Aorta (tissue), 5 donors: ENCODE results near the gene SIL1. TPM values are rescaled to one million over a fixed set of nuclear protein-coding genes. Genes with fewer than 3 reads are reported as not detected.

ENCODE experiments used
- ATAC-seq: fragments of 200-7000 bp; cut with Tn5 transposase; one replicate; pipeline ENCODE4 v1.9.1; 2022; ENCODE audit warnings: moderate library complexity; ENCODE audit not compliant: low FRiP score
- DNase-seq, 2 donors: peaks; one replicate each; pipeline ENCODE4 v3.0.0-alpha.2; 2020
- H3K27ac ChIP-seq, 2 donors: one replicate each; pipeline ENCODE4 v1.5.1; 2013; ENCODE audit warnings: low read length in 2 of 2, mild to moderate bottlenecking in 2 of 2, moderate library complexity in 2 of 2, control low read depth in 1 of 2, inconsistent platforms in 1 of 2, low read depth in 1 of 2
- H3K27me3 ChIP-seq, 2 donors: one replicate each; pipeline ENCODE4 v1.6.1; 2013; ENCODE audit warnings: control low read depth in 1 of 2, low read length in 1 of 2, mild to moderate bottlenecking in 1 of 2, moderate library complexity in 1 of 2; ENCODE audit not compliant: insufficient read depth in 2 of 2, control insufficient read depth in 1 of 2
- H3K36me3 ChIP-seq, 2 donors: one replicate each; pipeline ENCODE4 v1.6.1; 2013; ENCODE audit warnings: control low read depth in 1 of 2, low read length in 1 of 2, mild to moderate bottlenecking in 1 of 2; ENCODE audit not compliant: insufficient read depth in 2 of 2, control insufficient read depth in 1 of 2
- H3K4me1 ChIP-seq, 2 donors: one replicate each; pipeline ENCODE4 v1.6.1; 2013; ENCODE audit warnings: low read length in 2 of 2, control low read depth in 1 of 2, mild to moderate bottlenecking in 1 of 2, moderate library complexity in 1 of 2; ENCODE audit not compliant: insufficient read depth in 2 of 2, control insufficient read depth in 1 of 2
- H3K4me3 ChIP-seq, 2 donors: one replicate each; pipeline ENCODE4 v1.5.1; 2013; ENCODE audit warnings: low read length in 2 of 2, control low read depth in 1 of 2, mild to moderate bottlenecking in 1 of 2
- H3K9me3 ChIP-seq: one replicate; pipeline ENCODE4 v1.6.1; 2013; ENCODE audit warnings: mild to moderate bottlenecking, low read length; ENCODE audit not compliant: control insufficient read depth
- WGBS, 2 donors: extraction: QIAGEN DNeasy Blood & Tissue Kit; methylation state at CpG; one replicate each; pipeline ENCODE4 v1.1.7; 2013; 5-methylcytosine and 5-hydroxymethylcytosine counted together
- intact Hi-C, 2 donors: fragments of 100-400 bp; cut with DNase I; formaldehyde crosslinking; loops; one replicate each; pipeline versions ENCODE4 v1.14.2 to v1.15.0; 2022
- polyA plus RNA-seq, 2 donors: library from polyadenylated mRNA; stranded (reverse); fragments of 200-250 nt; gene quantifications; one replicate each; pipeline ENCODE4 v1.2.3, GENCODE V29; 2013
- total RNA-seq, 2 donors: library from RNA; stranded (reverse); fragmentation: NEBNext Ultra II Directional; extraction: Animal tissue kit (Norgen Biotek cat#: 25700); gene quantifications; one replicate each; pipeline ENCODE4 v1.2.1, GENCODE V29; 2021
- donor health status: healthy with polysubstance abuse.
- donor health status: Bipolar disorder and iron deficiency.
- donor health status: DM: no; HTN: no; CAD: no.
- donor health status: DM: no; HTN: no; CAD: no.
- donor health status: DM: yes; HTN: yes; CAD: no.

The SIL1 gene
- total and polyA plus RNA-seq, 4 donors, result 19.4 to 58.9 (median 49.2) TPM

DNA sequence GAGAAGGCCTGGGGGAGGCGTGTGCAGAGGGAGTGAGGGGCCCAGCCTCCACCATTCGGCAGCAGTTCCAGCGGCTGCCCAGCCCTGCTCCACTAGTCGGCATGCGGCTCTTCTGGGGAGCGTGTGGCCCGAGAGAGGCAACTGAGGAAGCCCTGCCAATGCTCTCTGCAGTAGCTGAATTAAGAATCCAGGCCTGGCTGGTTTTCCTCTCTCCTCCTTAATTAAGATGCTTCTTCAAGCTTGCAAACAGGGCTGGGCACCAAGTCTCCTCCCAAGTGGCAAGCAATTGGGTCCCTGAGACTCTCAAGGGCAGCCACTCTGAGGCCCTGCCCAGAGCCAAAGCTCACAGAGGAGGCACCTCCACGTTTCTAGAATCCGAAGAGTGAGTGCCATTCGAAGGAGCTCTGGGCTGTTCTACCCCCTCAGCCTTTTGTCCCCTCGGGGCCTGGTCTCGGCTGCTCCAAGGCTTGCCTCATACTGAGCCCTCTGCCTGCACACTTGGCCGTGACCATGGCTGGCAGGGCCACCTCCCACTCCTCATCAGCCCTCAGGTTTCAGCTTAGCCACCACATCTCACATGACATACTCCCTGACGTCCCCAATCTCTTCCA lies 247.6 kb downstream of the SIL1 start:
- H3K4me3 ChIP-seq, result no peak overlapping the region
- 18 to 26% methylated on average over 14 of the region's 14 CpGs for WGBS, 2 donors
- no peak for ATAC-seq
- no peak overlapping the region for H3K27ac ChIP-seq
- H3K4me1 ChIP-seq, result peaks cover 0 to 4% of the 10 kb centered on the region in 2 donors
- H3K9me3 ChIP-seq, result no peaks in the 10 kb centered on the region
- H3K36me3 ChIP-seq, result peaks cover 0 to 6% of the 10 kb centered on the region in 2 donors
- intact Hi-C loops, result loop anchor here in 1 of 2 donors (5.0 kb wide), 1 partner anchor 77 kb away; no protein-coding TSS in a partner anchor
- DNase-seq, result no peak
- H3K27me3 ChIP-seq, result no peaks in the 10 kb centered on the region

DNA sequence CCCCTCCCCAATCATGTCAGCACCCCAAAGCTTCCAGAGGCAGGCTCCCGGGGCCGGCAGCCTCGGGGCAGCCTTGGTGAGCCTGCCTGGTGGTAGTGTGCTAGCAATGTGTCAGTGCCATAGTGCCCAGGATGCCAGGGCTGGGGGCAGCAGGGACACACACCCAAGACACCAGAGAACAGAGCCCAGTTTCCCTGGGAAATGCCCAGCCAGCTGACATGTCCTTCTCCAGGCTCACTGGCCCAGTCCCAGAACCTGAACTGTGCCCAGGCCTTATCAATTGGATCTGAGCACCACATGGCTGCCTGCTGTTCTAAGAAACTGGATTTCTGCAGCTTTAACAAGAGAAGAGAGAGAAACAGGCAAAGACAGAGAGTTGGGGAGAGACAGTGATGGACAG lies 248.2 kb downstream of the SIL1 start:
- 4 to 15% methylated on average over 3 of the region's 3 CpGs for WGBS, 2 donors
- peak in 1 of 2 donors; percentile 73 for DNase-seq
- Histone ChIP-seq H3K27me3 (no peaks in the 10 kb centered on the region), H3K4me3 (no peak overlapping the region), H3K9me3 (no peaks in the 10 kb centered on the region), H3K27ac (peak overlapping the region in 1 of 2 donors; percentile 1), H3K4me1 (peaks cover 0 to 4% of the 10 kb centered on the region in 2 donors), H3K36me3 (peaks cover 0 to 6% of the 10 kb centered on the region in 2 donors)
- intact Hi-C loops, result loop anchor here in 1 of 2 donors (5.0 kb wide), 1 partner anchor 77 kb away; no protein-coding TSS in a partner anchor
- no peak for ATAC-seq

DNA sequence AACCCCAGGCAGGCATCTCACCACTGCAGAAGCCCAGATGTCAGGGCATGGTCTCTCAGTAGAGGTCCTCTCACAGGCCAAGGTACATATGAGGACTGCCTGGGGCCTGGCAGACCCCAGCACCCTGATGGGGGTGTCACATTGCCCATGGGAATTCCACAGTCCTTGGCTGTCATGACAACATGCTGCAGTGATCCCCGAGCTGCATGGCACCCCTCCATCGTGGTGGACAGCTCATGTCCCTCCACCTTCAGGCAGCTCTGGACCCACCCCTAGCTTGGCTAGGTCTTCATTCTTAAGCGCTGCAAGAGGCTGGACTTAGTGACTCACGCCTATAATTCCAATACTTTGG lies 249.0 kb downstream of the SIL1 start:
- H3K9me3 ChIP-seq, result no peaks in the 10 kb centered on the region
- H3K36me3 ChIP-seq, result peaks cover 0 to 6% of the 10 kb centered on the region in 2 donors
- DNase-seq, result no peak
- 68 to 69% methylated on average over 4 of the region's 4 CpGs for WGBS, 2 donors
- no peak for ATAC-seq
- no peak overlapping the region for H3K27ac ChIP-seq
- peaks cover 0 to 4% of the 10 kb centered on the region in 2 donors for H3K4me1 ChIP-seq
- no peak overlapping the region for H3K4me3 ChIP-seq
- H3K27me3 ChIP-seq, result no peaks in the 10 kb centered on the region
- intact Hi-C loops, result no loop called here

DNA sequence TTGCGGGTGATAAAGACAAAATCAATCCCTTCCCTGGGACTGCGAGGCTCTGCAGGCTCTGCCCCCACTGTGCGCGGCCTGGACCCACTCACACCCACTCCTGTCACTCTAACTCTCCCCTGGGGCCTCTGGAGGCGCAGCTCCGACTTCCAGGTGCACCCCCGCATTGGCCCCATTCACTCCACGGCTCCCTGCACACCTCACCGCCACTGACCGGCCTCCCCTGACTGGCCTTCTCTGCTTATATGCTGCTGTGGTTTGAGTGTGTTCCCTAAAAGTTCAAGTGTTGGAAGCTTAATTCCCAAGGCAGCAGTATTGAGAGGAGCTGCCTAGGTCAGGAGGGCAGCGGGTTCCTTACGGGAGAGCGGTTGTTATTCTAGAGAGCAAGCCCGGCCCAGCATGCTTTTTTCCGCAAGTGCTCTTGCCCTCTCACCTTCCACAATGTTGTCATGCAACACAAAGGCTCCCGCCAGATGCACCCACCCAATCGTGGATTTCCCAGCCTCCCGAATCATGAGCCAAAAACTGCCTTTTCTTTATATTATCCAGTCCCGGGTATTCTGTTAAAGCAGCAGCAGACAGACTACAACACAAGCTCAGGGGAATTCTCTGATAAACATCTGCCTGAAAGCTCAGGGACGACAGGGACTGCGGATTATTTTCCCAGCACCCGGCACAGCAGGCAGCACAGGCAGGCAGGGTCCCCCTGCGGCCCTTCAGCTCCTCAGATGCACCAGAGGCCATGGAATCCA lies 249.5 kb downstream of the SIL1 start:
- Histone ChIP-seq H3K4me1 (peaks cover 0 to 4% of the 10 kb centered on the region in 2 donors), H3K9me3 (no peaks in the 10 kb centered on the region), H3K27ac (no peak overlapping the region), H3K4me3 (no peak overlapping the region), H3K36me3 (peaks cover 0 to 6% of the 10 kb centered on the region in 2 donors), H3K27me3 (no peaks in the 10 kb centered on the region)
- DNase-seq (no peak), ATAC-seq (no peak)
- WGBS, 2 donors, result 79 to 82% methylated on average over 23 of the region's 23 CpGs
- intact Hi-C loops, result no loop called here

DNA sequence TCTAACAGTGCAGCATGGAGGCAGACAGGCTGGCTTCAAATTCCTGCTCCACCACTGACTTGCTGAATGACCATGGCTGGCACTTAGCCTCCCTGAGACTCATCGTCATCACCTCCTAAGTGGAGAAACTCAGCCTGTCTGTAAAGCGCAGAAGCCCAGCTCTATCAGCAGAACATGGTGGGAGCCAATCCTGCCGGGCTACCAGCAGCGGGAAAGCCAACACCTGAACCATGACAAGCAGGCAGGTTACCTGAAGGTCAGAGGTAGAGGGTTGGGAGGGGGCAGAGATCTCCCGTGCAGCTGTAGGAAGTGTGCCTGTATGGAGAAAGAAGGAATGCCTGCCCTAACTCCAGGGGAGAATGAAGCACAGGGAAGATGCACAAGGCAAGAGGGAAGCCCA lies 250.4 kb downstream of the SIL1 start:
- 92 to 93% methylated on average over 5 of the region's 5 CpGs for WGBS, 2 donors
- Histone ChIP-seq H3K4me1 (peaks cover 0 to 2% of the 10 kb centered on the region in 2 donors), H3K9me3 (no peaks in the 10 kb centered on the region), H3K27me3 (no peaks in the 10 kb centered on the region), H3K4me3 (no peak overlapping the region), H3K27ac (no peak overlapping the region), H3K36me3 (peaks cover 0 to 6% of the 10 kb centered on the region in 2 donors)
- DNase-seq (no peak), ATAC-seq (no peak)
- intact Hi-C loops, result no loop called here

DNA sequence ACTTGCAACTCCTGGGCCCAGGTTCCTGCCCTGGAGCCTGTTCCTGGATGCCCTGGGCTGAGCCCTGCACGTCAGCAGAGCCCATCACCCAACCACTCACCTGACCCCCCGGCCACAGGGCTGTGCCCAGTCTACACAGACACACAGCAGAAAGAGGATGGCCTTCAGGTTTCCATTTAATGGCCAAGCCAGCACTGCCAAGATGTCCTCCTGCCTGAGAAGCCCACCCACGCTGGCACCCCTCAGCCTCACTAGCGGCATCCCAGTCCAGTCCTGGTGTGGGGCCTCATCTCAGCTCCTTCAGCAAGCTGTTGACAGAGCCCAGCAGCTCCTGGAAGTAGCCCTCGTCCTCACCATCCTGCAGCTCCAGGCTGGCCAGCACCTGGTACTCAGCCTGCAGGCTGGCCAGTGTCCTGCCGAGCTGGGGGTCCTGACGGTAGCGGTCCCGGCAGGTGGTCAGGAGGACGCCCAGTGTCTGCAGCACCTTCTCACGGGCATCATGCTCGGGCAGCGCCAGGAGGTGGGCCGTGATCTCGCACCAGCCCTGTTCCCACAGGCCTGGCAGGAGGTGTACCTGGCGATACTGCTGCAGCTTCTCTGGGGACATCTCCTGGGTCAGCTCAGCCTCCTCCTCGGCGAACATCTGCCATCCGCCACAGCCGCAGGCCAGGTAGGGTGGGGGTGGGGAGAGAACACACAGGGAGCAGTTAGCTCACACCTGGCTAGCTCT lies 251.2 kb downstream of the SIL1 start:
- intact Hi-C loops, result no loop called here
- H3K9me3 ChIP-seq, result no peaks in the 10 kb centered on the region
- H3K27ac ChIP-seq, result no peak overlapping the region
- 94 to 95% methylated on average over 20 of the region's 20 CpGs for WGBS, 2 donors
- no peak for ATAC-seq
- no peaks in the 10 kb centered on the region for H3K27me3 ChIP-seq
- DNase-seq, result no peak
- H3K36me3 ChIP-seq, result peaks cover 0 to 6% of the 10 kb centered on the region in 2 donors
- H3K4me3 ChIP-seq, result no peak overlapping the region
- H3K4me1 ChIP-seq, result no peaks in the 10 kb centered on the region

DNA sequence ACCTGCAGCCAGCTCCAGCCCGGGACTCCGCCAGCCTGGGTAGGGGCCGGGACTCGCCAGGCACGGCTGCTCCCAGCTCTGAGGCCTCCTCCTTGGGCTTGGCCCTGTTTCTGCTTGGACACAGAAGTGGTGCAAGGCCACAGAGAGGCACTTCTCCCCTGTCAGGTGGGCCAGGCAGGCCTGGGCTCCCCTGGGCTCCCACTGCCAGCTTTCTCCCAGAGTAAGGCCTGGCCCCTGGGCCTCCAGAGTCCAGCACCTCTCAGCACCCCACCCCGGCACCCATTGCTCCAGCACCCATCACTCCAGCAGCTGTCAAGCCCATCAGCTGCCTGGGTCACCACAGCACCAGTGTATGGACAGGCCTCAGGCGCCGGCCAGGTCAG lies 251.9 kb downstream of the SIL1 start:
- H3K4me1 ChIP-seq, result no peaks in the 10 kb centered on the region
- 49 to 52% methylated on average over 8 of the region's 8 CpGs for WGBS, 2 donors
- H3K4me3 ChIP-seq, result no peak overlapping the region
- no peaks in the 10 kb centered on the region for H3K9me3 ChIP-seq
- no peak for DNase-seq
- no peaks in the 10 kb centered on the region for H3K27me3 ChIP-seq
- peaks cover 0 to 6% of the 10 kb centered on the region in 2 donors for H3K36me3 ChIP-seq
- intact Hi-C loops, result no loop called here
- no peak overlapping the region for H3K27ac ChIP-seq
- ATAC-seq, result no peak

DNA sequence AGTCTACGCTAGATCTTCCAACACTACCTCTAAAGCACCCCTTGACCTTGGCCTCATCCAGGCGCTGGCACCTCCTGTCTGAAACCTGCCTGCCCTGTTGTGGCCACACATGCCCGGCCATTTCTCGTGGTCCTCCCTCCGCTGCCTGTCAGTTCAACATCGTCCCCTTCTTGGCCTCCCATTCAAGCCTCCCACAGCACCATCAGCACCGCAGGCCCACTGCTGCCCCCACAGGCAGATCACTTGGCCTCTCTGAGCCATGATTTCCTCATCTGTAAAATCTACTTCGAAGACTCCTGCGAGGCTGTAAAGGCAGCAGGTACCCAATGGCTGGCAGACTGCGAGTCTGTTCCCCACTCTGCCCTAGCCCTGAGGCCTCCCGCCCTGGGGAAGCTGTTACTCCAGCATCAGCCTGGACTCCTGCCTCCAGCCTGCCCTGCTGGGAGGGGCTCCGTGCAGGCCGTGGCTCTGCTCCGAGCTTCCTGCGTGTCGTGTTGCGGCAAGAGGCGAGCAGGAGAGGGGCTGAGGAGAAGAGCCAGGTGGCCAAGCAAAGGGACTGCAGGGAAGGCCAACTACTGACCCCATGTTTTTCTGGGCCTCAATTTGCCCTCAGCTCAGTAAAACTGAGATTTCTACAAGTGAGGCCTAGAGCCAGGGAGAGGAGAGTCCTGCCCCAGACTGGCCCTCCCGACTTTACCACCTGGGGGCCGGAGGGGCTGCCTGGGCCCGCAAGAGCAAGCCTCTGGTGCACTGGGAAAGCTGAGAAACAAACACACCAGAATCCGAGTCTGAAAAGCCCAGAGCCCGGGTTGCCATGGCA lies 252.5 kb downstream of the SIL1 start:
- Histone ChIP-seq H3K27ac (no peak overlapping the region), H3K4me3 (no peak overlapping the region), H3K4me1 (no peaks in the 10 kb centered on the region), H3K36me3 (peaks cover 0 to 6% of the 10 kb centered on the region in 2 donors), H3K9me3 (no peaks in the 10 kb centered on the region), H3K27me3 (no peaks in the 10 kb centered on the region)
- intact Hi-C loops, result no loop called here
- ATAC-seq (no peak), DNase-seq (peak; percentile 32 to 69)
- WGBS, 2 donors, result 47 to 53% methylated on average over 23 of the region's 23 CpGs
